ENCODE measurements around the gene UQCRC2. TPM values are rescaled to one million over a fixed set of nuclear protein-coding genes. Genes with fewer than 3 reads are reported as not detected.
"Not testable (repeated sequence)": the region's sequence is repeated elsewhere in the genome, so short reads cannot be mapped to it uniquely, and the experiment has no call there.

Gene UQCRC2
- 194 TPM for total RNA-seq (ENCODE audit: unreplicated experiment)
- long read RNA-seq, transcript UQCRC2-201 (14 exons, 2,615 nt): major isoform, 176 of 186 reads
- long read RNA-seq, partial matches to known transcripts: 3 of 186 reads
- long read RNA-seq, other reads (novel, unspliced or antisense): 7 of 186 reads

DNA sequence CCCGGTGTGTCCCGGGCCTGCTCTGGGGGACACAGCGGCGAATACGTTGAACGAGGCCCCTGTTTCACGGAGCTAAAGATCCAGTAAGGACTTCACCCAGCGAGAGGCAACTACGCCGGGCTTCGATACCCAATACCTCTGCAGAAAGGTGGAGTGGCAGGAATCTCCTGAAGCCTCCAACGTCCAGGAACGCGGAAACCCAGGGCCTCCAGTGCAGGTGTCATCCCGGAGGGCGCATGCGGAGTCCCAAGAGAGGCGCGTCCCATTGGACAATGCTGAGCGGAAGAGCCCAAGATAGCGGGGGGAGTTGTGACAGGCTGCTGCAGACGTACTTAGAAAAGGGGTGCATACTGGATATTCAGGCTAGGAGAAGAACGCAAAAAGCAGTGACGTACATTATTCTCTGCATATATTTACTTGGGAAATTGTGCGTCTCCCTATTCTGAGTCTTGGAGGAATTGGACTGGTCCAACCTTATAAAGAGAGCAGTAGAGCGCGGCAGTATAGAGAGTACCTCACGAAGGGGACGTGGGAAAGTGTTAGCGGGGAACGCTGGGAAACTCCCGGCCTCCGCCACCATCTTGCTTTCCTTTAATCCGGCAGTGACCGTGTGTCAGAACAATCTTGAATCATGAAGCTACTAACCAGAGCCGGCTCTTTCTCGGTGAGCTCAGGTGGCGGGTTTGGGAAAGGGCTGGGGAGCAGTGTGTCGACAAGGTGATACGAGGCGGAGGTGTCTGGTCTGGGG is at the start of gene UQCRC2:
Gene UQCRC2, plus strand, starts transcription at position 569 of the 748 bp plus-strand sequence. Its CDS starts 63 bp downstream, at position 632.
- peaks cover 18% of the 10 kb centered on the region for H3K4me1 Mint-ChIP-seq (ENCODE audit: unreplicated experiment)
- H3K9me3 Mint-ChIP-seq (ENCODE audit: unreplicated experiment): no peaks in the 10 kb centered on the region
- peaks cover 8% of the 10 kb centered on the region for H3K36me3 Mint-ChIP-seq (ENCODE audit: low read depth, unreplicated experiment)
- TF ChIP-seq, protein P1, sequence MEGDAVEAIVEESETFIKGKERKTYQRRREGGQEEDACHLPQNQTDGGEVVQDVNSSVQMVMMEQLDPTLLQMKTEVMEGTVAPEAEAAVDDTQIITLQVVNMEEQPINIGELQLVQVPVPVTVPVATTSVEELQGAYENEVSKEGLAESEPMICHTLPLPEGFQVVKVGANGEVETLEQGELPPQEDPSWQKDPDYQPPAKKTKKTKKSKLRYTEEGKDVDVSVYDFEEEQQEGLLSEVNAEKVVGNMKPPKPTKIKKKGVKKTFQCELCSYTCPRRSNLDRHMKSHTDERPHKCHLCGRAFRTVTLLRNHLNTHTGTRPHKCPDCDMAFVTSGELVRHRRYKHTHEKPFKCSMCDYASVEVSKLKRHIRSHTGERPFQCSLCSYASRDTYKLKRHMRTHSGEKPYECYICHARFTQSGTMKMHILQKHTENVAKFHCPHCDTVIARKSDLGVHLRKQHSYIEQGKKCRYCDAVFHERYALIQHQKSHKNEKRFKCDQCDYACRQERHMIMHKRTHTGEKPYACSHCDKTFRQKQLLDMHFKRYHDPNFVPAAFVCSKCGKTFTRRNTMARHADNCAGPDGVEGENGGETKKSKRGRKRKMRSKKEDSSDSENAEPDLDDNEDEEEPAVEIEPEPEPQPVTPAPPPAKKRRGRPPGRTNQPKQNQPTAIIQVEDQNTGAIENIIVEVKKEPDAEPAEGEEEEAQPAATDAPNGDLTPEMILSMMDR (IDR thresholded peaks at IDR 0.05; ENCODE audit: unreplicated experiment): no peak
- H3K4me3 Mint-ChIP-seq (ENCODE audit: unreplicated experiment): peak within 1 kb of the TSS; percentile 100
- H3K27me3 Mint-ChIP-seq (ENCODE audit: unreplicated experiment): peaks cover 4% of the 10 kb centered on the region
- peak within 1 kb of the TSS; percentile 99 for H3K27ac Mint-ChIP-seq (ENCODE audit: unreplicated experiment)
- DNase-seq (ENCODE audit: low spot score): peak; percentile 78

DNA sequence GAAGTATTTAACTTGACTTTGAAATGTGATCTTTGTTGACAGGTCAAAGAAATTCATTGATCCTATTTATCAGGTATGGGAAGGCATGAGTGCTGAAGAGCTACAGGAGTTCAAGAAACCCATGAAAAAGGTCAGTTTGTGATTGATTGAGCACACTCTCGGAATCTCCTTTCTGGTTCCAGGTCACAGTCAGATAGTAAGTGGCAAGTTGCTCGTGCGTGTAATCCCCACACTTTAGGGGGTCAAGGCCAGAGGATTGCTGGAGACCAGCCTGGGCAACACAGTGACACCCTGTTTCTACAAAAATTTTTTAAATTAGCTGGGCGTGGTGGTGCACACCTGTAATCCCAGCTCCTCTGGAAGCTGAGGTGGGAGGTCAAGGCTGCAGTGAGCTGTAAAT is 20.5 kb upstream of the UQCRC2 start:
- not testable (repeated sequence) for H3K27me3 Mint-ChIP-seq (ENCODE audit: unreplicated experiment); H3K4me3 Mint-ChIP-seq (ENCODE audit: unreplicated experiment); H3K36me3 Mint-ChIP-seq (ENCODE audit: low read depth, unreplicated experiment); H3K9me3 Mint-ChIP-seq (ENCODE audit: unreplicated experiment); DNase-seq (ENCODE audit: low spot score); H3K27ac Mint-ChIP-seq (ENCODE audit: unreplicated experiment)
- peaks cover 13% of the 10 kb centered on the region for H3K4me1 Mint-ChIP-seq (ENCODE audit: unreplicated experiment)

DNA sequence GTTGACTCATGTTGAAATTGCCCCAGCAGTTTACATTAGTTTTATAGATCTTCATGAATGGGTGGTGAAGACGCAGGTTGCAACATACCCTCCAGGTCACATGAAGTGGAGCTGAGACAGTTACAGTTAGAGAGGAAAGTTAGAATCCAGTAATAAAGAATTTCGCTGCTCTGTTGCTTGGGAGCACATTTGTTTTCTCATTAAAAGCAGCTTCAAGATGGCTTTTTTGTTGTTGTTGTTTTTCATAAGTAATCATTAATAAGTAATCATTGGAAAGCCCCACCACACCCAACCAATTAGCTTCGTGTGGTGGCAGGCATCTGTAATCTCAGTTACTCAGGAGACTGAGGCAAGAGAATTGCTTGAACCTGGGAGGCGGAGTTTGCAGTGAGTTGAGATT is 19.8 kb upstream of the UQCRC2 start:
- H3K4me1 Mint-ChIP-seq (ENCODE audit: unreplicated experiment): peaks cover 14% of the 10 kb centered on the region
- not testable (repeated sequence) for H3K27me3 Mint-ChIP-seq (ENCODE audit: unreplicated experiment); H3K9me3 Mint-ChIP-seq (ENCODE audit: unreplicated experiment); H3K4me3 Mint-ChIP-seq (ENCODE audit: unreplicated experiment); H3K27ac Mint-ChIP-seq (ENCODE audit: unreplicated experiment); DNase-seq (ENCODE audit: low spot score); H3K36me3 Mint-ChIP-seq (ENCODE audit: low read depth, unreplicated experiment)

DNA sequence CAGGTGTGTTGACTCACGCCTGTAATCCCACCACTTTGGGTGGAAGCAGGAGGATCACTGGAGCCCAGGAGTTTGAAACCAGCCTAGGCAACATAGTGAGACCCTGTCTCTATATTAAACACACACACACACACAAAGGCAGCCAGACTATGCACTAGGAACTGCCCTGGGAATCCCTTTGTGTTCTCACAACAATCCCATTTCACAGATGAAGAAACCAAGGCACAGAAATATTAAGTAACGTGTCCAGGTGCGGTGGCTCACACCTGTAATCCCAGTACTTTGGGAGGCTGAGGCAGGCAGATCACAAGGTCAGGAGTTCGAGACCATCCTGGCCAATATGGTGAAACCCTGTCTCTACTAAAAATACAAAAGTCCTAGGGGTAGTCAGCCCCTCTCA is 19.4 kb upstream of the UQCRC2 start:
- not testable (repeated sequence) for H3K27me3 Mint-ChIP-seq (ENCODE audit: unreplicated experiment); H3K9me3 Mint-ChIP-seq (ENCODE audit: unreplicated experiment); H3K4me3 Mint-ChIP-seq (ENCODE audit: unreplicated experiment); H3K36me3 Mint-ChIP-seq (ENCODE audit: low read depth, unreplicated experiment); DNase-seq (ENCODE audit: low spot score); H3K27ac Mint-ChIP-seq (ENCODE audit: unreplicated experiment)
- peaks cover 14% of the 10 kb centered on the region for H3K4me1 Mint-ChIP-seq (ENCODE audit: unreplicated experiment)

DNA sequence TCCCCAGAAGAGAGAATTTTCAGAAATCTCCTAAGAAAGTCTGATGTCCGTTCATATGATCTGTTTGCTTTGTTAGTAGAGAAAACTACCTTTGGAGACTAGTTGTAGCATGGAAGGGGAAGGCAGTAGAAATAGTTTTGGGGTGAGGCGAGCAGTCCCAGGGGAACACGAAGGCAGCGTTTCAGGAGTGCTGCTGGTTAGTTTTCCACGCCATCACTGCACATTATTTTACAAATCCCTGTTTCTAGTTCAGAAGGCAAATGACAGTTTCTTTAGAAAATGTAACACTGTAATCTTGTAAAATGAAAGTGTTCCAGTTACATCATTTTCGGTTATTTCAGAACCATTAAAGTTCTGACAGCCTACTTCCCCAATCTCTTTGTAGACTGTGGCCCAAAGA is 16.9 kb upstream of the UQCRC2 start:
- H3K9me3 Mint-ChIP-seq (ENCODE audit: unreplicated experiment); H3K4me3 Mint-ChIP-seq (ENCODE audit: unreplicated experiment); H3K27ac Mint-ChIP-seq (ENCODE audit: unreplicated experiment); H3K36me3 Mint-ChIP-seq (ENCODE audit: low read depth, unreplicated experiment); H3K27me3 Mint-ChIP-seq (ENCODE audit: unreplicated experiment); DNase-seq (ENCODE audit: low spot score): not testable (repeated sequence)
- peaks cover 14% of the 10 kb centered on the region for H3K4me1 Mint-ChIP-seq (ENCODE audit: unreplicated experiment)

DNA sequence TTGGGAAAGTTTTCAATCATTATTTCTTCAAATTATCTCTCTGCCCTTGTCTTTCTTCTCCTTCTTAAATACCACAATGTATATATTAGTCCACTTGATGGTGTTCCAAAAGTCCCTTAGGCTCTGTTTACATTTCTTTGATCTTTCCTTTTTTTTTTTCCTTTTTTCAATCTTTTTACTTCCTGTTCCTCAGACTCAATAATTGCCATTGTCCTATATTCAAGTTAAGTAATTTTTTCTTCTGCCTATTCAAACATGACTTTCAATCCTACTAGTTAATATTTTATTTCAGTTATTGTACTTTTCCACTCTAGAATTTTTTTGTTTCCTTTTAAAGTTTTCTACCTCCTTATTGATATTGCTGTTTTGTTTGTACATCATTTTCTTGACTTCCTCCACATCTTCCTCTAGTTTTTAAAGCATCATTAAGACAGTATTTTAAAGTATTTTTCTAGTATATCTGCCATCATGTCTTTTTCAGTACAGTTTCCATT is 15.8 kb upstream of the UQCRC2 start:
- no peak overlapping the region for H3K4me3 Mint-ChIP-seq (ENCODE audit: unreplicated experiment)
- H3K27me3 Mint-ChIP-seq (ENCODE audit: unreplicated experiment): peaks cover 3% of the 10 kb centered on the region
- H3K9me3 Mint-ChIP-seq (ENCODE audit: unreplicated experiment): no peaks in the 10 kb centered on the region
- TF ChIP-seq, protein P1 (IDR thresholded peaks at IDR 0.05; ENCODE audit: unreplicated experiment): no peak
- H3K36me3 Mint-ChIP-seq (ENCODE audit: low read depth, unreplicated experiment): no peaks in the 10 kb centered on the region
- no peak overlapping the region for H3K27ac Mint-ChIP-seq (ENCODE audit: unreplicated experiment)
- H3K4me1 Mint-ChIP-seq (ENCODE audit: unreplicated experiment): peaks cover 14% of the 10 kb centered on the region
- DNase-seq (ENCODE audit: low spot score): no peak

DNA sequence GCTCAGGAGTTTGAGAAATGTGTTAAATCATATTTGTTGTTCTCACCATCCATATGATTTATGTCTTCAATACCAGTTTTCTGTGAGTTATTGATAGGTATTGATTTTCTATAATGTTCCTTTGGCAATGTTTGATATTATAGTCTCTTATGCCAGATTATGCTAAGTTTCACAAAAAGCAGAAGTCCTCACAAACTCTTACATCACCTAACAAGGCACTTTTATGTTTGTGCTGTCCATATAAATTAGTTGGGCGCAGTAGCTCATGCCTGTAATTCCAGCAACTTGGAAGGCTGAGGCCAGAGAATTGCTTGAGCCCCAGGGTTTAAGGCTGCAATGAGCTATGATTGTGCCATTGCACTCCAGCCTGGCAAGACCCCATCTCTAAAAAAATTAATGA is 12.6 kb upstream of the UQCRC2 start:
- no peak overlapping the region for H3K27ac Mint-ChIP-seq (ENCODE audit: unreplicated experiment)
- no peaks in the 10 kb centered on the region for H3K9me3 Mint-ChIP-seq (ENCODE audit: unreplicated experiment)
- peaks cover 9% of the 10 kb centered on the region for H3K4me1 Mint-ChIP-seq (ENCODE audit: unreplicated experiment)
- TF ChIP-seq, protein P1 (IDR thresholded peaks at IDR 0.05; ENCODE audit: unreplicated experiment): no peak
- no peak for DNase-seq (ENCODE audit: low spot score)
- no peaks in the 10 kb centered on the region for H3K36me3 Mint-ChIP-seq (ENCODE audit: low read depth, unreplicated experiment)
- peaks cover 1% of the 10 kb centered on the region for H3K27me3 Mint-ChIP-seq (ENCODE audit: unreplicated experiment)
- H3K4me3 Mint-ChIP-seq (ENCODE audit: unreplicated experiment): no peak overlapping the region

Measured in endothelial cell (in vitro differentiated cells).